K562 (cell line): ENCODE results near the gene CDKL1. TPM values are rescaled to one million over a fixed set of nuclear protein-coding genes. Genes with fewer than 3 reads are reported as not detected.

Experiments used
- ATAC-seq: fragments of 200-7000 bp; cut with Tn5 transposase; 3 replicates; pipeline ENCODE4 v1.9.1; 2020; ENCODE audit warnings: moderate library complexity
- BruUV-seq: library from RNA; stranded (reverse); fragments of 400-500 nt; replicated peaks from 2 replicates; lab custom pipeline; 2021; lab: Mats Ljungman, UMichigan
- CTCF ChIA-PET: fragments of 300-600 bp; formaldehyde crosslinking; extraction: SDS; loops from one replicate; lab custom pipeline; 2021; ENCODE audit warnings: low intra/inter-chr PET ratio; lab: Yijun Ruan, JAX
- POLR2A ChIA-PET: fragments of 300-600, 350-650 bp; sonication (Branson Sonifier 250); formaldehyde crosslinking; extraction: SDS; loops from one replicate; lab custom pipeline; 2021; ENCODE audit warnings: antibody characterized with exemption, inconsistent platforms; lab: Yijun Ruan, JAX
- DNase-seq, 4 experiments: peaks; one replicate each; pipeline versions ENCODE4 v3.0.0 to v3.0.0-alpha.2; 2011 to 2018; ENCODE audit warnings: low spot score in 3 of 4, mixed read lengths in 3 of 4; ENCODE audit errors: extremely low read depth in 1 of 4
- FAIRE-seq: peaks from 2 replicates; lab custom pipeline; 2011; peaks lifted over from hg19 to GRCh38; lab: Jason Lieb, UNC
- H2AFZ ChIP-seq: 2 replicates; pipeline ENCODE4 v1.6.0; 2011; ENCODE audit warnings: low read depth, low read length, control low read depth, inconsistent platforms
- H3K27ac ChIP-seq: fragments of 200-600 bp; 3 replicates; pipeline ENCODE4 v1.8.0; 2011; ENCODE audit warnings: low read depth, mild to moderate bottlenecking, control low read depth, inconsistent platforms, low read length, moderate library complexity, mixed read lengths; ENCODE audit errors: extremely low read depth
- H3K27me3 ChIP-seq, 2 experiments: fragments of 300-600 bp in 1 of 2; 2 replicates in 1 of 2; 3 replicates in 1 of 2; pipeline versions ENCODE4 v1.6.0 to v1.8.0; 2011; ENCODE audit warnings: inconsistent platforms in 2 of 2, low read length in 2 of 2, mild to moderate bottlenecking in 1 of 2, mixed read lengths in 1 of 2, moderate library complexity in 1 of 2; ENCODE audit not compliant: control insufficient read depth in 2 of 2, insufficient read depth in 2 of 2
- H3K36me3 ChIP-seq: fragments of 300-600 bp; 3 replicates; pipeline ENCODE4 v1.8.0; 2011; ENCODE audit warnings: mild to moderate bottlenecking, low read length, inconsistent platforms; ENCODE audit not compliant: control insufficient read depth, insufficient read depth
- H3K4me1 ChIP-seq, 2 experiments: fragments of 200-600 bp in 1 of 2; replicated peaks in 1 of 2; 2 replicates in 1 of 2; 3 replicates in 1 of 2; pipeline versions ENCODE4 v1.5.1 to v1.8.0; 2011; ENCODE audit warnings: inconsistent platforms in 2 of 2, low read length in 2 of 2, mild to moderate bottlenecking in 1 of 2, mixed read lengths in 1 of 2, moderate library complexity in 1 of 2; ENCODE audit not compliant: control insufficient read depth in 2 of 2, insufficient read depth in 2 of 2
- H3K4me2 ChIP-seq: 2 replicates; pipeline ENCODE4 v1.6.1; 2011; ENCODE audit warnings: low read length, control low read depth, inconsistent platforms, mixed read lengths; ENCODE audit not compliant: insufficient read depth
- H3K4me3 ChIP-seq: fragments of 200-600 bp; sonication (generic), shearing (Covaris generic); 2 replicates; pipeline ENCODE4 v1.5.1; 2016; ENCODE audit warnings: control low read depth, inconsistent platforms
- H3K79me2 ChIP-seq: fragments of 200-600 bp; 3 replicates; pipeline ENCODE4 v1.8.0; 2011; ENCODE audit warnings: low read length, inconsistent platforms; ENCODE audit not compliant: control insufficient read depth, insufficient read depth
- H3K9ac ChIP-seq, 2 experiments: 2 replicates each; pipeline versions ENCODE4 v1.6.0 to v1.6.1; 2011; ENCODE audit warnings: low read depth in 2 of 2, low read length in 2 of 2, control low read depth in 1 of 2, inconsistent platforms in 1 of 2, mild to moderate bottlenecking in 1 of 2, mixed read lengths in 1 of 2; ENCODE audit not compliant: insufficient read depth in 1 of 2
- H3K9me1 ChIP-seq: one replicate; pipeline ENCODE4 v1.6.0; 2011; ENCODE audit warnings: inconsistent platforms, mild to moderate bottlenecking, low read length, moderate library complexity; ENCODE audit not compliant: control insufficient read depth, insufficient read depth
- H3K9me3 ChIP-seq: replicated peaks from 2 replicates; pipeline ENCODE4 v1.5.1; 2011; ENCODE audit warnings: low read depth, low read length, inconsistent platforms; ENCODE audit not compliant: control insufficient read depth, insufficient read depth
- H4K20me1 ChIP-seq: replicated peaks from 2 replicates; pipeline ENCODE4 v1.6.1; 2011; ENCODE audit warnings: low read length, inconsistent platforms, mixed read lengths; ENCODE audit not compliant: control insufficient read depth, insufficient read depth
- STAG1 ChIP-seq: sonication (generic); formaldehyde crosslinking; IDR thresholded peaks from 2 replicates; pipeline ENCODE4 v1.5.0; 2020; ENCODE audit warnings: missing genetic modification reagents, borderline replicate concordance
- ZBTB2 ChIP-seq: fragments of 450-650 bp; IDR thresholded peaks from 2 replicates; pipeline ENCODE4 v1.6.1; 2016; ENCODE audit warnings: antibody characterized with exemption
- WGBS: fragments of 100-300 bp; shearing (Covaris generic); methylation state at CpG from one replicate; pipeline ENCODE4 v1.1.6; 2016; ENCODE audit warnings: low coverage, mixed read lengths; ENCODE audit not compliant: insufficient coverage; ENCODE audit errors: missing lambda C conversion rate; 5-methylcytosine and 5-hydroxymethylcytosine counted together
- in situ Hi-C: fragments of 300-500 bp; cut with MboI; formaldehyde crosslinking; loops from 4 replicates; pipeline ENCODE4 v1.15.0; 2018; ENCODE audit warnings: inconsistent platforms, mixed read lengths
- intact Hi-C: fragments of 100-400 bp; cut with micrococcal nuclease; formaldehyde crosslinking; loops from 2 replicates; pipeline ENCODE4 v1.14.2; 2022
- polyA plus RNA-seq, 8 experiments: library from polyadenylated mRNA; depleted of rRNA in 4 of 8; stranded (reverse) in 5 of 8; unstranded in 3 of 8; fragments of >200 nt; fragmentation: Nextera tagmentation in 2 of 8; fragmentation: Illumina TruSeq in 1 of 8; extraction: Ambion mirVana in 2 of 8; extraction: Trizol in 1 of 8; gene quantifications; 2 replicates each; pipeline versions ENCODE4 v1.2.1 to v1.2.3, GENCODE V29; 2011 to 2014; ENCODE audit warnings: inconsistent platforms in 1 of 8, missing spikeins in 1 of 8
- total RNA-seq, 7 experiments: library from RNA; depleted of rRNA in 6 of 7; stranded (reverse); fragments of >200 nt in 6 of 7; fragmentation: Illumina TruSeq in 2 of 7; extraction: Trizol in 2 of 7; gene quantifications; 2 replicates each; pipeline versions ENCODE4 v1.2.1 to v1.2.3, GENCODE V29; 2011 to 2021; ENCODE audit warnings: low replicate concordance in 1 of 7
- TF ChIP-seq, protein P1 (sequence below): sonication (generic); formaldehyde crosslinking; IDR thresholded peaks from 2 replicates; pipeline ENCODE4 v1.8.0; 2022; ENCODE audit warnings: missing genetic modification reagents, mild to moderate bottlenecking, moderate library complexity, borderline replicate concordance
- TF ChIP-seq, protein P2 (sequence below): sonication (generic); formaldehyde crosslinking; IDR thresholded peaks from 2 replicates; pipeline ENCODE4 v1.8.0; 2022; ENCODE audit warnings: mild to moderate bottlenecking, low read depth, missing genetic modification reagents

The CDKL1 gene
- total and polyA plus RNA-seq, 9 of the 15 experiments (the other 6 are each of a cell fraction or from before 2014, with no cell fraction given) = 2.3 to 35.0 (median 7.5) TPM

DNA sequence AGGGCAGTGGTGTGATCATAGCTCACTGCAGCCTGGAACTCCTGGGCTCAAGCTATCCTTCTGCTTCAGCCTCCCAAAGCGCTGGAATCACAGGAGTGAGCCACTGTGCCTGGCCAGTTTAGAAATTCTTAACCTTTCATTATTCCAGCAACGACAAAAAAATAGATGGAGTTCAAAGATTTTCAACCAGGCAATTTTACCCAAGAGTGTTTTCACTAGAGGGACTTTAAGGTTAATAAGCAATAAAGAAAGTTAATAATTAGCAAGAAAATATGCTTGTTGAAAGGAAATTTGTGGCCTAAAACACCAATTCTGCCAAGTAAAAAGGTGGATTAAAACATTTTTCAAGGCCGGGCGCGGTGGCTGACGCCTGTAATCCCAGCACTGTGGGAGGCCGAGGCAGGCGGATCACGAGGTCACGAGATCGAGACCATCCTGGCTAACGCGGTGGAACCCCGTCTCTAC is 14.8 kb downstream of the CDKL1 start:
- Histone ChIP-seq H3K27me3 (no peaks in the 10 kb centered on the region), H3K4me2 (no peak overlapping the region), H3K36me3 (peaks cover 10% of the 10 kb centered on the region; the same call in 1 of the 3 replicates), H3K27ac (no peak overlapping the region), H3K9me3 (no peaks in the 10 kb centered on the region), H3K9me1 (no peaks in the 10 kb centered on the region), H3K9ac (no peak overlapping the region), H3K79me2 (no peaks in the 10 kb centered on the region), H3K4me1 (no peaks in the 10 kb centered on the region), H3K4me3 (no peak overlapping the region), H2AFZ (no peak overlapping the region), H4K20me1 (0 out of 2 replicates have a peak, but pooled peaks cover 3% of the 10 kb centered on the region)
- intact Hi-C loops = no loop called here
- DNase-seq (no peak), ATAC-seq (no peak), FAIRE-seq (no peak)
- BruUV-seq = no TSS peak
- in situ Hi-C loops = no loop called here
- TF ChIP-seq, protein P1, sequence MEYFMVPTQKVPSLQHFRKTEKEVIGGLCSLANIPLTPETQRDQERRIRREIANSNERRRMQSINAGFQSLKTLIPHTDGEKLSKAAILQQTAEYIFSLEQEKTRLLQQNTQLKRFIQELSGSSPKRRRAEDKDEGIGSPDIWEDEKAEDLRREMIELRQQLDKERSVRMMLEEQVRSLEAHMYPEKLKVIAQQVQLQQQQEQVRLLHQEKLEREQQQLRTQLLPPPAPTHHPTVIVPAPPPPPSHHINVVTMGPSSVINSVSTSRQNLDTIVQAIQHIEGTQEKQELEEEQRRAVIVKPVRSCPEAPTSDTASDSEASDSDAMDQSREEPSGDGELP = no peak
- TF ChIP-seq ZBTB2 (no peak), STAG1 (no peak)
- TF ChIP-seq, protein P2, sequence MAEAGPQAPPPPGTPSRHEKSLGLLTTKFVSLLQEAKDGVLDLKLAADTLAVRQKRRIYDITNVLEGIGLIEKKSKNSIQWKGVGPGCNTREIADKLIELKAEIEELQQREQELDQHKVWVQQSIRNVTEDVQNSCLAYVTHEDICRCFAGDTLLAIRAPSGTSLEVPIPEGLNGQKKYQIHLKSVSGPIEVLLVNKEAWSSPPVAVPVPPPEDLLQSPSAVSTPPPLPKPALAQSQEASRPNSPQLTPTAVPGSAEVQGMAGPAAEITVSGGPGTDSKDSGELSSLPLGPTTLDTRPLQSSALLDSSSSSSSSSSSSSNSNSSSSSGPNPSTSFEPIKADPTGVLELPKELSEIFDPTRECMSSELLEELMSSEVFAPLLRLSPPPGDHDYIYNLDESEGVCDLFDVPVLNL (CRISPR knock-in tag) = no peak
- ChIA-PET CTCF (no interaction called here), POLR2A (no interaction called here)
- 96% methylated on average over 2 of the region's 14 CpGs for WGBS
